Fibroblast of skin of right quadriceps (primary cell): ENCODE results near the gene PPP1R12A.
"Not testable (repeated sequence)": the region's sequence is repeated elsewhere in the genome, so short reads cannot be mapped to it uniquely, and the experiment has no call there.

ENCODE experiments used
- DNase-seq: peaks from one replicate; pipeline ENCODE4 v3.0.0-alpha.2; 2013

PPP1R12A gene

DNA sequence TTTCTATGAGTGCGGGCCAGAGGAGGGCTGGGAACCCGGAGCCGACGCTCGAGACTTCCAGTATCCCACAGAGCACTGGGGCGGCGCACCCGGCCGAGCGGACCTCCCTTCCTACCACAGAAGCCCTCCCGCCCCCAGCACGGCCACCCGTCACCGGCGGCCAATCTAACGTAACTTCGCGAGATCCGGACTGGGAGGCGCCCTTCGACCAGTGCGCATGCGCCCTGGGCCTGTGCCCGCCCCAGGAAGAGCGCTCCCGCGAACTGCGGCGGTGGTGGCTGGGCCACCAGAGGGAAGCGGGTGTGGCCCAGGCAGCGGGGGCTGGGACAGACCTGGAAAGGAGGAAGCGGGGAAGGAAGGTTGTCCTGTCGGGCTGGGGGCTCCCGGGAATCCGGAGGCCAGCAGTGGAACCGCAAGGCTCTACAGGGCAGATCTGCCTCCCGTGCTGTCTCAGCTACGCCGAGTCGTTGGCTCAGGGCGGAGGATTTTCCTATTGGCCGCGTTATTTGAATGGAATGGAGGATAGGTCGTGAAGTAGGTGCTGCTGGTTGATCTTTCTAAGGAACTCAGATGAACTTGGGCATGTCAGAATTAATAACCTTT lies at the start of gene PPP1R12A:
Gene PPP1R12A (minus strand): TSS at position 77 of the 603 bp plus-strand sequence. CDS start 166 bp downstream, outside the sequence.
- peak; percentile 99 for DNase-seq

- DNase-seq = peak; percentile 56
These were observed 49.2 kb upstream of the PPP1R12A start for GRCh38 chr12:79983986-79984620.

DNA sequence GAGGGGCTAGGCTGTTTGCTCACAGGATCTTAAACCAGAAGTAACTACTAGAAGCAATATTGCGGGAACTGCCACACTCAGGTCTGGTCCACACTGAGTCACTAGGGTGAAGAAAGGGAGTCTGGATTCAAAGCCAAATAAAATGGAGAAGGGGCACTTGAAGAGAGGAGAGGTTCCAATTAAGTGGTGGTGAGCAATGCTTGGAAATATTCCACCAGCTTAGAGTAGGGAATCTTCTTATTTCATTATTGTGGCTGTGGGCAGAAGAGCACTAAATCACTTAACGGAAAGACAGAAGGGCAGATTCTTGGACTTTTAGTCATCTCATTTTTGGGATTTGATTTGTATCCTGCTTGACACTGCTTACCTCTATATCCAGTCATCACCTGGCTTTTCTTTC lies 48.6 kb upstream of the PPP1R12A start:
- DNase-seq = peak; percentile 99

GRCh38 chr12:79982086-79983062 lies 47.5 kb upstream of the PPP1R12A start:
- peak; percentile 63 for DNase-seq

GRCh38 chr12:79978692-79979091 lies 43.8 kb upstream of the PPP1R12A start:
- DNase-seq = no peak

DNA sequence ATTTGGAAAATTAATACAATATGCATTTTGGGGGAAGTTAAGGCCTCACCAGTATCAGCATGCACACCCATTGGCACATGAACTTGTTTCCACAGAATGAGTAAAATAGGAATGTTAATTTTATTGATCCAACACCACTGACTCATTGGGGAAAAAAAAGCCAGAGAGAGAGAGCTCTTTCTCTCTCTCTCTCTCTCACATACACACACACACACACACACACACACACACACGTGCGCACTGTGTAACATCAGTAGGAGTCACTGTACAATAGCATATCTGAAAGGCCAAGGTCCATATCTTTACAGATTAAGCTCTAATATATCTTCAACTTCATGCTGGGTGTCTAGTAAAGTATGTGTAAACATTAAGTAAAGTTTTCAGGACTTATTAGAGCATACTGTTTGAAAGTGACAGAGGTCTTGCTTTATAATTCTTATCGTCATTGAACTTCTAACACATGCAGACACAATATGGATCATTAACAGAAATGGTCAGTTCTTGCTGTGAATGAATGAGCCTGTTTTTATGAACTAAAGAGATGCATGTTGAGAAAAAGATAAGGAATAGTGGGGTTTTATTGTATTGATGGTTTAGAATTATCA lies 43.1 kb upstream of the PPP1R12A start:
- peak; percentile 89 for DNase-seq

DNA sequence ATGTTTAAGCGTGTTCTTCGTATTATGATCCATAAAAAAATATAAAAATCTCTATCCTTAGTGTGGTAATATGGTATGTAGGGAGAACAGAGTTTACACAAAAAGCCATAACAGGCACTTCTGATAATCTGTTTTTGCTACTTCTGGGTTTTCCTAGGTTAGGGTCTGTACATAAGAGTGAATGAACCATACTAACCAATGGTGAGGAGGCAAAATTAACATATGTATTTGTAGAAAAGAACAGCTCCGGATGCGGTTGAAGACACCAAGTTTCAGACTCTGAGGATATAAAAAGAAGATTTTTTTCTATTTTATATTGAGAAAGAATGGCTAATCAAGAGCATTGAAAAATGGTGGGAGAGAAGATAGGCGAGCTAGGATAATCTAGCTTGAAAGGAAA lies 40.2 kb upstream of the PPP1R12A start:
- DNase-seq = no peak

DNA sequence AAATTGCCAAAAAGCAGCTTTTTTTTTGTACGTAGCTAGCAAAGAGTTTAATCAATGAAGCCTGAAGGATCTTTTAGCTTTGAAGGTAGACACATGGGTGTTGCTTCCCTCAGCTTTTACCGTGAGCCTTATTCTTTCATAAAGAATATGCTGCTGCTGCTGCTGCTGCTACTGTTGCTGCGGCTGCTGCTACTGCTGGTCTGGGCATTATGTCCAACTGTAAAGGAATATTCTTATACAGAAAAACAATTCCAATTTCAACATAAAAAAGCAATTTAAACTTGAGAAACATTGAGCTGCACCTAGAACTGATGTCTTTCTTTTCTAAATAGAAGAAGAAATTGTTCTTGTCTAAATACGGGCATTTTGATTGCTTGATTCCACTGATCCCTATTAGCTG lies 38.9 kb upstream of the PPP1R12A start:
- DNase-seq = no peak

GRCh38 chr12:79964100-79964627 lies 29.3 kb upstream of the PPP1R12A start:
- no peak for DNase-seq

GRCh38 chr12:79961411-79961810 lies 26.5 kb upstream of the PPP1R12A start:
- DNase-seq = no peak

GRCh38 chr12:79959484-79959883 lies 24.6 kb upstream of the PPP1R12A start:
- DNase-seq = no peak

GRCh38 chr12:79956896-79957295 lies 22.0 kb upstream of the PPP1R12A start:
- peak; percentile 47 for DNase-seq

DNA sequence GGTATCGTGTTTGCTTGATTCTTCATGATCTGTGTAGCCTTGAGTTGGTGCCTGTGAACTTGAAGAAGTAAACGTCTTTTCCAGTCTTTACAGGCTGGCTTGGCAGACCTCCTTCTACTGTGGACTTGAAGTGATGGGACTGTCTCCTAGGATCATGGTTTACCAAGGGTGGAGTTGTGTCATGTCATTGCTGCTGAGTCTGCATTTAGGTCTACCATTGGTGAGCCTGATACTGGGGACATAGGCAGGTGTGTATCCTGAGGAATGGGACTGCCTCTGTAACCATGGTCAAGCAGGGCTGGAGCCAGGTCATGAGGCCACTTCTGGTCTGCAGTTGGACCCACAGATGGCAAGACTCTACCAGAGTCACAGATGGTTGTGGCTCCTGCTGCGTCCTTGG lies 20.7 kb upstream of the PPP1R12A start:
- DNase-seq = no peak

DNA sequence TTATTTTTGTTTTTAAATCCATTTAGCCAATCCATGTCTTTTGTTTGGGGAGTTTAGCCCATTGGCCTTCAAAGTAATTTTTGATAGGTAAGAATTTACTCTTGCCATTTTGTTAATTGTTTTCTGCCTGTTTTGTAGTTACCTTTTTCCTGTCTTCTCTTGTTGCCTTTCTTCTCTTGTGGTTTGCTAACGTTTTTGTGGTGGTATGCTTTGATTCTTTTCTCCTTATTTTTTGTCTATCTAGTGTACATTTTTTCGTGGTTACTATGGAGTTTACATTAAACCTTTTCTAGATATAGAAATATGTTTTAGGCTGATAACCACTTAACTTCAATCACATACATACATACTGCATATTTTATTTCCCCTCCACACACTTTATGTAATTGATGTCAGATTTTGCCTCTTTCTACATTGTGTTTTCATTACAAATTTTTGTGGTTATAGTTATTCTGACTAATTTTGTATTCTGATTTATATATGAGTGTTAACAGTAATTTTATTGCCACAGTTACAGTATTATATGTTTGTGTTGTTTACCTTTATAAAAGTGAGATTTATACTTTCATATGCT lies 19.2 kb upstream of the PPP1R12A start:
- peak; percentile 53 for DNase-seq

- no peak for DNase-seq
These were observed 14.2 kb upstream of the PPP1R12A start for GRCh38 chr12:79949098-79949497.

DNA sequence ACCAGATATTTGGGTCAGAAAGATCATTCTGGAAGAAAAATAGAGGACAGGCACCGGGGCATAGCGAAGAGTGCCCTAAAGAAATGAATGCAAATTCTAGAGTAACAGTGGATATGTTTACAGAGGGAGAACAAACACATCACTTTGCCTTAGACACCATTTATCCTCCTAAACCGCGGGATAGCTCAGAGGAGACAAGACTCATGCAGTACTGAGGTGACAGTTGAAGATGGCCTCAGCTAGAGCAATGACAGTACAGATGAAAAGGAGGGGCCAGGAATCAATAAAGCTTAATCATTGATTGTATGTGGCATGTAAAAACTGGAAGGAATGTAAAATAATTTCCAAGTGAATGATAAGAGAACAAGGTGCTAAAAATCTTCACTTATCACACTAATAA lies 10.5 kb upstream of the PPP1R12A start:
- DNase-seq = no peak

GRCh38 chr12:79944565-79944964 lies 9.7 kb upstream of the PPP1R12A start:
- no peak for DNase-seq

DNA sequence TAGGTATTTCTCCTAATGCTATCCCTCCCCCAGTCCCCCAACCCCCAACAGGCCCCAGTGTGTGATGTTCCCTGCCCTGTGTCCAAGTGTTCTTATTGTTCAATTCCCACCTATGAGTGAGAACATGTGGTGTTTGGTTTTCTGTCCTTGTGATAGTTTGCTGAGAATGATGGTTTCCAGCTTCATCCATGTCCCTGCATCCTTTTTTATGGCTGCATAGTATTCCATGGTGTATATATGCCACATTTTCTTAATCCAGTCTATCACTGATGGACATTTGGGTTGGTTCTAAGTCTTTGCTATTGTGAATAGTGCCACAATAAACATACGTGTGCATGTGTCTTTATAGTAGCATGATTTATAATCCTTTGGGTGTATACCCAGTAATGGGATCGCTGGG lies 7.9 kb upstream of the PPP1R12A start:
- not testable (repeated sequence) for DNase-seq

DNA sequence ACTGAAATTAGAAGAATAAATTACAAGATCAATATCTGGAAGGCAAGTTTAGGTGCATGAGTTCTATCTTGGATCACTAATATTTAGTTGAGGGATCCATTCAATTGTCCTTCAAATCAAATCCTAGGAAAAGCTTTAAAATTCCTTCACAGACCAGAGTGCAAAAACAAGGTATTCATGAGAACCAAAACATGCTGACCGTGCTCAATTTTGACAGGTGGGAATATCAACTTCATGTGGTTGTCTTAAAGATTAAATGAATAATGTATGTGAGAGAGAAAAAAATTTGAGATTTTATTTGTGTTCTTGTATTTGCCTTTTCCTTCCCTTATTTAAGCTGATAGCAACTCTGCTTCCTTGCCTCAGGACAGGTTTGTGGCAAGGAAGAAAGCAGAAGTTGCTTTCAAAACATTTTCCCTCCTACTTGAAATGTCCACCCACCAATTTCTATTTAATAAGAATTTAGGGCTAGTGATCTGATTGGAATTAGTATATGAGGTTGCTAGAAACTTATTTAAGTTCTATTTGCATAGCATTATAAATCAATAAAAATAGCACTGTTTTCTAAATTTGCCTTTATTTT lies 4.9 kb upstream of the PPP1R12A start:
- DNase-seq = no peak

GRCh38 chr12:79938843-79939242 lies 3.9 kb upstream of the PPP1R12A start:
- DNase-seq = no peak

DNA sequence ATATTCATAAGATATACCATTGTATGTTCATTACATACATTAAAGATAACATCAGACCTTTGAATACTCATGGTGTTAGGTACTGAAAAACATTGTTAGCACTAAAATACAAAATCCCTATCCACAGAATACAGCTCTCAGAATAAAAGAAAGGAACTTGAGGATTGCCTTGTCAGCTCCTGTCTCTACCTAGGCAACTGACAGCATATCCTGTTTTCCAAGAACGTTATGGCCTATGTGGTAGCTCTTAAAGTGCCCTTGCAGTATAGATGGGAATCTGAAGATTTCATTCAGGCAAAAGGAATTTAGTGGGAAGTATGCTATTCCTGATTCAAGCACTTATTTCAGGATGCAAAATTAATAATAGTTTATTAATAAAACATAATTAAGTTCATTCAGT lies 1.8 kb upstream of the PPP1R12A start:
- no peak for DNase-seq
